Muscle of leg (tissue), 11 donors: ENCODE data around the gene SLC28A1. TPM values are rescaled to one million over a fixed set of nuclear protein-coding genes. Genes with fewer than 3 reads are reported as not detected.

Source experiments
- DNase-seq: peaks from one replicate; pipeline ENCODE4 v3.0.0; 2013
- H3K27ac ChIP-seq: one replicate; pipeline ENCODE4 v1.5.1; 2013; ENCODE audit warnings: mild to moderate bottlenecking, low read length, control low read depth
- H3K27me3 ChIP-seq: one replicate; pipeline ENCODE4 v1.6.1; 2013; ENCODE audit warnings: low read length; ENCODE audit not compliant: control insufficient read depth, insufficient read depth
- H3K36me3 ChIP-seq: one replicate; pipeline ENCODE4 v1.6.1; 2013; ENCODE audit warnings: low read length; ENCODE audit not compliant: control insufficient read depth, insufficient read depth
- H3K4me1 ChIP-seq: one replicate; pipeline ENCODE4 v1.6.1; 2013; ENCODE audit warnings: low read length; ENCODE audit not compliant: control insufficient read depth, insufficient read depth
- H3K4me3 ChIP-seq: one replicate; pipeline ENCODE4 v1.5.1; 2013; ENCODE audit warnings: low read length, control low read depth
- H3K9me3 ChIP-seq: replicated peaks from 2 replicates; pipeline ENCODE4 v1.6.1; 2013; ENCODE audit warnings: low read depth, low read length; ENCODE audit not compliant: control insufficient read depth
- WGBS: methylation state at CpG from one replicate; pipeline ENCODE4 v1.1.5; 2013; ENCODE audit warnings: missing lambda C conversion rate; ENCODE audit not compliant: insufficient coverage; 5-methylcytosine and 5-hydroxymethylcytosine counted together
- polyA plus RNA-seq, 8 donors: library from polyadenylated mRNA; unstranded; fragments of 120-200 nt; gene quantifications; one replicate each; pipeline versions ENCODE4 v1.2.1 to v1.2.3, GENCODE V29; 2013; ENCODE audit warnings: inconsistent platforms in 1 of 8, low replicate concordance in 1 of 8; ENCODE audit not compliant: insufficient read length in 8 of 8, insufficient read depth in 1 of 8
- total RNA-seq: library from RNA; stranded (reverse); fragments of 120-200 nt; gene quantifications from one replicate; pipeline ENCODE4 v1.2.4, GENCODE V29; 2013

SLC28A1 gene
- total and polyA plus RNA-seq, 9 donors: 0.25 to 1.5 (median 0.36) TPM

GRCh38 chr15:84908564-84908963, 24.1 kb downstream of the SLC28A1 start:
- Histone ChIP-seq H3K27me3 (no peaks in the 10 kb centered on the region), H3K27ac (no peak overlapping the region), H3K9me3 (no peaks in the 10 kb centered on the region), H3K4me1 (peaks cover 53% of the 10 kb centered on the region), H3K4me3 (no peak overlapping the region), H3K36me3 (no peaks in the 10 kb centered on the region)
- no peak for DNase-seq
- 42% methylated on average over 12 of the region's 13 CpGs for WGBS

DNA sequence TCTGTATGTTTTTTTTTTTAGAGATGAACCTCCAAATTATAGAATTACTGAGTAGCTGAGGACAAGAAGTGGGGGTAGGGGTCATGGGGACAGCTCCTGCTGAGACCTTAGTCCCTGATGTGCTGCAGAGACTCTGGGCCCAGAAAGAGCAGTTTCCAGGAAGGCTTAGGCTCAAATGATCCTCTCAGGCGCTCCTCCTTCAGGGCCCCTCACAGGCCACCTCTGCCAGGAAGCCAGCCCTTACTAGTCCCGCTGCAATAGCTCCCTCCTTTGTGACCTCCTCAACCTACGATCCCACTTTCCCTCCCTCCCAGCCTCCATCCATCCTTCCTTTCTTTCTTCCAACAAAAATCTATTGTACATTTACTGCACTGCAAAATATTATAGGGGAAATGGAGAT, 24.6 kb downstream of the SLC28A1 start:
- Histone ChIP-seq H3K36me3 (no peaks in the 10 kb centered on the region), H3K4me1 (peaks cover 49% of the 10 kb centered on the region), H3K27me3 (no peaks in the 10 kb centered on the region), H3K27ac (no peak overlapping the region), H3K9me3 (no peaks in the 10 kb centered on the region), H3K4me3 (no peak overlapping the region)
- no peak for DNase-seq
- WGBS: 79% methylated on average over 3 of the region's 3 CpGs

DNA sequence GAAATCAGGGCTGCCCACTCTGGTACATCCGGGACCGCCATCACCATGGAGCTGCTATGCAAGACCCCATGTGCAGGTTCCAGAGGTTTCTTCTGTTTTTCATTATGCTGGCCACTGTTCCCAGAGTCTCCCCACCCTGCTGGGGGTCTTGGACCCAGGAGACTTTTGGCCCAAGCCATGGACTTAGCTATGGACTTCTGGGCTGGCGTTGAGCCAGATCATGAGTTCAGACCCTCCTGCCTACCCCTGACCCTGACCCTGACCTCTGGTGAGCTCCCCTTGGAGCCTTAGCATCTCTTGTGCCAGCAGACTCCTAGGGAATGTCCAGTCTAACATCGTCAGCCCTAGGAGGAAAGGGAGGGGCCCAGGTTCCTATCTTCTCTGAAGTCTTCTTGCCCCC, 25.3 kb downstream of the SLC28A1 start:
- DNase-seq: no peak
- H3K36me3 ChIP-seq: no peaks in the 10 kb centered on the region
- H3K27ac ChIP-seq: no peak overlapping the region
- H3K9me3 ChIP-seq: no peaks in the 10 kb centered on the region
- H3K4me3 ChIP-seq: no peak overlapping the region
- peaks cover 45% of the 10 kb centered on the region for H3K4me1 ChIP-seq
- 87% methylated on average over 3 of the region's 4 CpGs for WGBS
- H3K27me3 ChIP-seq: no peaks in the 10 kb centered on the region

GRCh38 chr15:84910928-84911623, 26.6 kb downstream of the SLC28A1 start:
- Histone ChIP-seq H3K4me3 (no peak overlapping the region), H3K9me3 (no peaks in the 10 kb centered on the region), H3K27ac (peak overlapping the region; percentile 92), H3K27me3 (no peaks in the 10 kb centered on the region), H3K36me3 (no peaks in the 10 kb centered on the region), H3K4me1 (peaks cover 39% of the 10 kb centered on the region)
- no peak for DNase-seq
- WGBS: 79% methylated on average over 13 of the region's 17 CpGs

- H3K27me3 ChIP-seq: no peaks in the 10 kb centered on the region
- H3K27ac ChIP-seq: peak overlapping the region; percentile 92
- no peak overlapping the region for H3K4me3 ChIP-seq
- no peaks in the 10 kb centered on the region for H3K36me3 ChIP-seq
- H3K9me3 ChIP-seq: no peaks in the 10 kb centered on the region
- WGBS: 25% methylated on average over 4 of the region's 6 CpGs
- DNase-seq: peak; percentile 98
- H3K4me1 ChIP-seq: peaks cover 39% of the 10 kb centered on the region
Measured at GRCh38 chr15:84911879-84912660, 27.6 kb downstream of the SLC28A1 start.

- WGBS: 0% methylated on average over 1 of the region's 2 CpGs
Measured at GRCh38 chr15:84913360-84913723, 28.9 kb downstream of the SLC28A1 start.

GRCh38 chr15:84914351-84914750, 29.9 kb downstream of the SLC28A1 start:
- 71% methylated on average over 4 of the region's 5 CpGs for WGBS
- Histone ChIP-seq H3K4me1 (peaks cover 36% of the 10 kb centered on the region), H3K4me3 (no peak overlapping the region), H3K9me3 (no peaks in the 10 kb centered on the region), H3K36me3 (no peaks in the 10 kb centered on the region), H3K27ac (no peak overlapping the region), H3K27me3 (no peaks in the 10 kb centered on the region)
- DNase-seq: no peak

More at GRCh38 chr15:84913360-84913723, 28.9 kb downstream of the SLC28A1 start:
- Histone ChIP-seq H3K27ac (peak overlapping the region; percentile 92), H3K36me3 (no peaks in the 10 kb centered on the region), H3K4me3 (no peak overlapping the region), H3K9me3 (no peaks in the 10 kb centered on the region), H3K27me3 (no peaks in the 10 kb centered on the region), H3K4me1 (peaks cover 39% of the 10 kb centered on the region)
- peak; percentile 75 for DNase-seq

- Histone ChIP-seq H3K9me3 (no peaks in the 10 kb centered on the region), H3K27me3 (no peaks in the 10 kb centered on the region), H3K36me3 (no peaks in the 10 kb centered on the region), H3K4me3 (no peak overlapping the region), H3K4me1 (peaks cover 34% of the 10 kb centered on the region), H3K27ac (no peak overlapping the region)
- DNase-seq: peak; percentile 81
- 26% methylated on average over 10 of the region's 12 CpGs for WGBS
Measured at GRCh38 chr15:84914909-84915605, 30.6 kb downstream of the SLC28A1 start.

- no peaks in the 10 kb centered on the region for H3K9me3 ChIP-seq
- no peak for DNase-seq
- peaks cover 34% of the 10 kb centered on the region for H3K4me1 ChIP-seq
- no peak overlapping the region for H3K4me3 ChIP-seq
- H3K36me3 ChIP-seq: no peaks in the 10 kb centered on the region
- no peak overlapping the region for H3K27ac ChIP-seq
- H3K27me3 ChIP-seq: no peaks in the 10 kb centered on the region
- 54% methylated on average over 3 of the region's 3 CpGs for WGBS
Measured at GRCh38 chr15:84915606-84915958, 31.1 kb downstream of the SLC28A1 start.

- DNase-seq: no peak
- no peak overlapping the region for H3K27ac ChIP-seq
- WGBS: 80% methylated on average over 1 of the region's 1 CpG
- no peak overlapping the region for H3K4me3 ChIP-seq
- peaks cover 16% of the 10 kb centered on the region for H3K4me1 ChIP-seq
- H3K36me3 ChIP-seq: no peaks in the 10 kb centered on the region
- H3K27me3 ChIP-seq: no peaks in the 10 kb centered on the region
- no peaks in the 10 kb centered on the region for H3K9me3 ChIP-seq
Measured at GRCh38 chr15:84917452-84917851, 33.0 kb downstream of the SLC28A1 start.
